AG08396 (cell line): Measurements from ENCODE around the gene GCLC.
A peak's percentile ranks its signal among the peaks of the same experiment; 100 is the strongest.
"Not testable (repeated sequence)": the region's sequence is repeated elsewhere in the genome, so short reads cannot be mapped to it uniquely, and the experiment has no call there.

Experiments
- DNase-seq: peaks from one replicate; pipeline ENCODE4 v3.0.0; 2012; ENCODE audit warnings: low spot score, mixed read lengths

GCLC gene

DNA sequence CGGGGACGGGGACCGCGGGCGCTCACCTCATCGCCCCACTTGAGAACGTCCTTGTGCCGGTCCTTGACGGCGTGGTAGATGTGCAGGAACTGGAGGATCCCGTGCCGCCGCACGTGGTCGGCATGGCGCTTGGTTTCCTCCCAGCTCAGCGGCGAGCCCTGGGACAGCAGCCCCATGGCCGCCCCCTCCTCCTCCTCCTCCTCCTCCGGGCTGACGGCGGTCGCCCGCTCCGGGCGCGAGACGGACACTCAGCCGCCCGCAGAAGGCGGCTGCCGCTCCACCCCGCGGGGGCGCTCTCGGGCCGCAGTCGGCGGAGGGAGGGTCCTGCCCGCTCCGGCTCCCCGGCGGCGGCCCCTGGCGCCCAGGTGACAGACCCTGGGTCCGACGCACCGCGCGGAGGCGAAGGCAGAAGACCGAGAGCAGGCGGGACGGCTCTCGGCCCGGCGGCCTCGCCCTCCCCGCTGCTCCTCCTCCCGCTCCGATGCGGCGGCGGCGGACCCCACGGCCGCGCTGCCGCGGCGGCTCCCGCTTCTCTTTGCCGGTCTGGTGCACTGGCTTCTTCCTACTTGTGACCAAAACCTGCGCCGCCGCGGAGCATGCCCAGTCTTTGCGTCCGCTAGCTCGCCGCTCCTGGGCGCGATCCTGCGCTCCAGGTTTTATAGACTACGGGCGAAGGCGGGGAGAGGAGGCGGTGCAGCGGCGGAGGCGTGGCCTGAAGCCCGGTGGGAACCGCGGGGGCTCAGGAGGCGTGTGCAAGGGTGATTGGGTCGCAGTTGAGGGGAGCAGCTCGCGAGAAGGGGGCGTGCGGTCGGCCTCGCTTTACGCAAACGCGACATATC is at the start of gene GCLC:
Gene GCLC, minus strand, starts transcription at position 632 of the 839 bp plus-strand sequence. Its CDS starts 456 bp downstream, at position 176.
- DNase-seq = peak; percentile 92

DNA sequence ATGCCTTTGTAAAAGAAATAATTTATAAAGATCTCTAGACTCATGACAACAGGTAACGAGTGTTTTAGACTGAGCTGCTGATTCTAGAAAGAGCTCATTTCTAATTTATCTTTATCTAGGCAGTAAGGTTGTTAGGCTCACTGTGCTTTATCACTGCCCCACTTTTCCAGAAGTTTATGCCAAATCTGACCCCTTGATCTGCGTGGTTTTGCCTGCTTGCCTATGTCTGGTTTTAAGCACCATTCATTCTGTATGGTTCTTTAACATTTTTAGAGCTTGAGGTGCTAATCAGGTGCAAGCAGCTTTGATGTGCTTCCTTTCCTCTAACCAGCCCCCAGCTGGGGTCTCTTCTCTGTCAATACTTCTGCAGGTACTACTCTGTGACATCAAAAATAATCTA is 49.7 kb upstream of the GCLC start:
- DNase-seq = no peak

DNA sequence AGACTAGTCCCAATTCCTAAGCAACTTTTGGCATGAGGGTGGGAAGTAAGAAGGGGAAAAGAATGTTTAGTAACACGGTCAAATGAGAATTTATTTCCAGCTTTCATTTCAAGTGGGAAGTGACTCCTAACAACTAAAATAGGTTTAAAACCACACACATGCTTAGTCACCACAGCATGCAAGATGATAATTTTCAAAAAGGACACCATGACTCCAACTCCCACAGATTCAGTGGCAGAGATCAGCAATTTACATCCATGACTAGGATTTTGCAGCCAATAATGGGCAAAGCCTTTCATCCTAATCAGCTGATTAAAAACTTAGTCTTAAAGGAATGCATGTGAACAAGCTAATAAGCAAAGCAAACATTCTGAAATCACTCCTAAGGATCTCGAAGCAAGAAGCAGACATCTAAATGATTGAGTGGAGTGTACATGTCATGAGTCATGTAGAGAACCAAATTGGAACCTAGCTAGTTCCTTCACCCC is 48.1 kb upstream of the GCLC start:
- peak; percentile 10 for DNase-seq

DNA sequence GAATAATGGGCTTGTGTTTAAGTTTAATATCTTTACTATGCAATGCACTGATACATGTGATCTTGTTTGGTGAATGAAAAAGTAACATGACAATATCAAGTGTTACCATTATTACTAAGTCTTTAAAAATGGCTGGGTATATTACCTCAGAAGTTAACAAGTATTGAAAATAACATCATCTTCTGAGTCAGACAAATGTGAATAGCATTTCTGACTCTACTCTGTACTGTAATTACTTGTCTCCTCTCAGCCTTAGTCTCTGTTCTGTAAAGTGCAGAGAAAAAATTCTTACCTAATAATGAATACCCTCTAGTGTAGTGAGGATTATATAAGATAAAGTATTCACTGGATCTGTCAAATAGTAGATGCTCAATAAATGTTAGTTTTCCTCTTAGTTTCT is 47.0 kb upstream of the GCLC start:
- no peak for DNase-seq

DNA sequence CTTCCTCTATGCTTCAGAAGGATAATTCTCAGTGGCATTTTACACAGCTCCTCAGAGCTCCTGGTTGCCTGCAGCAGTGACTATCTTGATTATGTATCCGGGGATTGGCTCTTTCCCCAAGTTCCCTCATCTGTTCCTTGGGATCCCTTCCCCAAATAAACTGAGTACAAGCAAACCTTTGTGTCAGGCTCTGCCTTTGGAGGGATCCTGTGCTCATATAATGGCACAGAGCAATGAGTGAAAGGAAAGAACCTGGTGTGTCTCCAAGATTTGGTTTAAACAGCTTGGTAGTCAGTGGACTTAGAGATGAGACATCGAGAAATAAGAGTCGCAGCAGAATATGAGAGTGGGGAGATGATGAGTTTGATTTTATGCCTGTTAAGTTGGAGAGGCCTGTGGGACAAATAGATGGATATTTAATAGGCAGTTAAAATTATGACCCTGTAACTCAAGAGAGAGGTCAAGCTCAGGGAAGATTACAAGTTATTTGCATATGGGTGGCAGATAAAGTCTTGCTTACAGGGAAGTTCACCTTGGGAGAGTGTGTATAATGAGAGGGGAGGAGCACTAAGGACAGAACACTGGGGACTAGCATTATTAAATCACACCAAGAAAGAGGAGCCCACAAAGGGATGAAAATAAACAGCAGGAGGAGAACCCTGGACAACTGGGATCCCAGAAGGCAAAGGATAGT is 44.1 kb upstream of the GCLC start:
- DNase-seq = no peak

DNA sequence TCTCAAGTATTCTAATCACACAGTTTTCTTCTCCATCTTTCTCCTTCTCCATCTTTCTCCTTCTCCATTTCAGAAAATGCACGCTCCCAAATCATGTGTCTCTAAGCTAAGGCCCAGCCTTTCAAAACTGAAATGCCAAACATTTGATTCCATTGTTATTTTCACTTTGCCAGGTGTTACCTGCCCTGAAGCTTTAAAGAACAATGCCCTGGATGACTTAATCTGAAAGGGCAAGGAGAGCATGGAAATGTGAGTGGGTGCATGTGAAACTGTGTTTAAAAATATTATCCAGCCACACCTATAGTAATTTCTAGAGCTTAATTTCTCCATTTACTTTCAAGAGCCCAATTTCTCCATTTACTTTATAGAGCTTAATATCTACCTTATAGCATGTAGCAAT is 42.4 kb upstream of the GCLC start:
- DNase-seq = no peak

DNA sequence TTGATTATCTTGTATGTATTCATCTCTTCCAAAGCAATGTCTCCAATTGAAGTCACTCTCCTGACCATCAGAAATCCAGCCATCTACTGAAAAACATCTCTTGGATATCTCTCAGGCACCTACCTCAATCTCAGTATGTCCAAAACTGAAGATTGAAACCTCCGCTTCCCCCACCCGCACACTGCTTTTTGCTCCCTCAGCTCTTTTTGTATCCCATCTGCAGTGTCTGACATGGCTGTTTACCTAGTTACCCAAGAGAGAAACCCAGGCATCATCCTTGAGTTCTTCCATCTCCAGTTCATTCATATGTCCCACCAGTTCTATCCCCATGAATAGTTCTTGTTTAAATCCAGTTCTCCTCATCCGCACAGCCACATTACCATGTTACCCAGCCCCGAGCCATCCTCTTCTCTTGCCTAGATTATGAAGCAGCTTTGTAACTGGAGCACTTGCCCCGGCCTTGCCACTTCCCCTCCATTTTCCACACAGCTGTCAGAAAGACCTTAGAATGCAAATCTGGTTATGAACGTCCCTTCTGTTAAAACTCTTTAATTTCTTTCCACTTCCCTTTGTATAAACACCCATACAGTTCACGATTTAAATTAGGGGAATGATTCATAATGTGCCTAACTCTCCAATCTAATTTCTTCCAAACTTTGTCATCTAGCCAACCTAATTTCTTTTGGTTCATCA is 40.5 kb upstream of the GCLC start:
- no peak for DNase-seq

DNA sequence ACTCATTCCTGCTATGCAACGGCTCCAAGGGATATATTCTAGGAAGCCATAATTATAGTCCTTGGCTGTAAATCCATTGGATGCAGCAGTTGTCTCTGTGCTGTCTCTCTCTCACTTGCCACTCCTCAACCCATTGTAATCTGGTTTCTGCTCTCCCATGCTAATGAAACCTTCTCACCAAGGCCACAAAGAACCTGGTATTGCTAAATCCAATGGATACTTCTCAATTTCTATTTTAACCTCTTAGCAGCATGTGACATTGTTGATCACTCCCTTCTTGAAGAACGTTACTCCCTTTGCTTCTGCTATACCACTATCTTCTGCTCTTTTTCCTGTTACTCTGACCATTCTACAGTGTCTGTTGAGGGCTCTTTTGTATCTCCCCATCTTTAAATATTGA is 39.8 kb upstream of the GCLC start:
- DNase-seq = no peak

DNA sequence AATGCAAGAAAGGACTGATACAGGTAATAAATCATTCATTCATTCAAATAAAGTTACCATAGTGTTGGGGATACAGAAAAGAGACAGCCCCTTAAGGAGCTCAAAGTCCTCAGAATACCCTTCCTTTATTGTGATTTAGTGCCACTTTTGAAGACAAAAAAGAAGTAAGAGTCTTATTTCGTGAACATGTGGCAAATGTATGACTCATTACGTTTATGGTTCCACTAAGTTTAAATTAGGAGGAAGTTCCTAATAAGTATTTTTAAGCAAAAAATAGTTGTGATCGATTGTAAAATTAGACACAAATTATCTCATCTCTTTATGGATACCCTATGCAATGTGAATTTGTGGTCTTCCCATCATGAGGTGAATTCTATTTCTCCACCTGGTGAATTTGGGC is 38.5 kb upstream of the GCLC start:
- DNase-seq = no peak

DNA sequence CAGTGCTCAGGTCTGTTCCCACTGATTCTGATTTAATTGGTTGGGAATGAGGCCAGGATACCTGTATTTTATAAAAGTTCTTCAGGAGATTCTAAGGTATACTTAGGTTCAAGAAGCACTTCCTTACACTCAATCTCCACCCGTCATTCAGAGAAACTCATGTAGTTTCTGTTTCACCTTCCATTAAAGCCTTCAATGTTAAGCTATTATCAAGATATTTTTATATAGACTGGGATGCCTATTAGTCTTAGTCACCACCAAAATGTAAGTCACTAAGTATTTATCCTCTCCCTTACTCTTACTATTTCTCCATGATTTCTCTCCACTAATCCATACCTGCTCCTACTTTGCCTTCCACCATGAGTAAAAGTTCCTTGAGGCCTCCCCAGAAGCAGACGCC is 38.1 kb upstream of the GCLC start:
- DNase-seq = no peak

DNA sequence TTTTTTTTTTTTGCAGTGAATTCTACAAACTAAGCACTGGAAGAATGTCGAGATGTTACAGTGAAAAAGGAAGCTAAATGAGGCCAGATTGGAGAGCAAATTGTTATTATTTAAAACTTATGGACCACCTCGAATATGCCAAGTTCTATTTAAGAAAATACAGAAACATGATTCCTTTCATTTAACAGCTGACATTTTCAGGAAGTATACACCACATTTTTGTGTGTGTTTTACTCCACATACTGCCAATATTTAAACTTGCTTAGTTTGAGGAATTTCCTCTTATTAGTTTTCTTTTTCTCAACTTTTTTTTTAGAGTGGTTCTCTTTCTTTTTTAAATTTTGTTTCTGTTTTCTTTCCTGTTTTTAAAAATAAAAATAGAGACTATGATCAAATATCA is 37.0 kb upstream of the GCLC start:
- DNase-seq = no peak

DNA sequence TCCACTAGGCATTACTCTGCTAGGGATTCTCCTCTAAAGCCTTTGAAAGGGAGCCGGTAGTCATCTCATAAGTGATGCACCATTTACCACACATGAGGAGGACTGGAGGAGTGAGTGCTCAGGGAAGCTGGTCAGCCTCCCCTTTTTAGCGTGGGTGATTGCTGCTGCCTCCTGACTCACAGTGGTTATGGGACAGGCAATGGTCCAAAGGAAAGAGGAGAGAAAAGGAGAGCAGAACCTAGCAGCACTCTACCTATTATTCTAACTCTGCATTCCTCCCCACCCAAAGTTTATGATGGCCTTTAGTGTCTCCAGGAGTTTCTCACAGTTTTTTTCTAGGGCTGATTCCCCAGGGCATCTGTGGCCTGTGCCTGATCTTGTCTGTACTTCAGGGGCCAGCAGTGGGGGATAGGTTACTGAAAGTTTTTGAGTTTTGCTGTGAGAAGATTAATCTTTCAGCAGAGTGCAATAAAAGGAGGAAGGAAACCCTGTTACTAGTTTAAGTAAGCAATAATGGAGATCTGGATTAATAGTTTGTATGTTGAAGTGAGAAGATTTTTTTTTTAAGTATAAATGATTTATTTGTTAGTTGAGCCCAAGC is 36.4 kb upstream of the GCLC start:
- DNase-seq = peak; percentile 50

DNA sequence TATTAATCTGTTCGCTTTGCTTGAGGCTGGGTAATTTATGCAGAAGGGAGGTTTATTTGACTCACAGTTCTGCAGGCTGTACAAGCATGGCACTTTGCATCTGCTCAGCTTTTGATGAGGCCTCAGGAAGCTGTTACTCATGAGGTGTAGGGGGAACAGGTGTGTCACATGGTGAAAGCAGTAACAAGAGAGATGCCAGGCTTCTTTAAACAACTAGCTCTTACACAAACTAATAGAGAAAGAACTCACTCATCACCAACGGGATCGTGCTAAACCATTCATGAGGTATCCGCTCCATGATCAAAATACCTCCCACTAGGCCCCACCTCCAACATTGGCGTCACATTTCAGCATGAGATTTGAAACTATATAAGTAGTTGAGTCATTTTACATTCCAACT is 34.4 kb upstream of the GCLC start:
- DNase-seq = no peak

DNA sequence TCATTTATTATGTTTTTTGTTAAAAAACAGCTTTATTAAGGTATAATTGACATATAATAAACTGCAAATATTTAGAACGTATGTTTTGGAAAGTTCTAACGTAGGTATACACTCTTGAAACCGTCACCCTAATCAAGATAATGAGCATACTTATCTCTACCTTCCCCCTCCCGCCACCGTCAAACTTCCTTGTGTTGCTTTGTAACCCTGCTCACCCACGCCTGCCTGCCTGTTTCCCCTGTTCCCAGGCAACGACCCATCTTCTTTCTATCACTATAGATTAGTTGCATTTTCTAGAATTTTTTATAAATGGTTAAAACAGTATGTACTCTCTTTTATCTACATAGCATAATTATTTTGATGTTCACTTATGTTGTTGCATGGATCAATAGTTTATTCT is 33.5 kb upstream of the GCLC start:
- DNase-seq = no peak

DNA sequence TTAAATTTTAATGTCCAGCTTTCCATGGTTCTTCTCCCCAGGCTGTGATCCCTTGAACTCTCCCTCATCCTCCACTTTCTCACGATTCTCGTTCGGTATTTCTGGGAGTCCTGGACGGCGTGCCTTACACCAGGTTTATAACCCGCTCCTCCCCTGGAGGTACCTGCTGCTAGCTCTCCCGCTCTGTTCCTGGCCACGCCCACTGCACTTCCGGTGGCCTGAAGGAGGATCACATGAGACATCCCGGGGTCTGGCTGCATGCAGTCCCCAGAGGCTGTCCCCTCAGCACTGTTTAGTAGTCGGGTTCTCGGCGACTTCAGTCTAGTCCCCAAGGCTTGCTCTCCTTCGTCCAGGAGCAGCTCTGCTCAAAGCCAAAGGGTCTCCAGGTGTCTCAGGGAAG is 28.4 kb upstream of the GCLC start:
- DNase-seq = no peak

DNA sequence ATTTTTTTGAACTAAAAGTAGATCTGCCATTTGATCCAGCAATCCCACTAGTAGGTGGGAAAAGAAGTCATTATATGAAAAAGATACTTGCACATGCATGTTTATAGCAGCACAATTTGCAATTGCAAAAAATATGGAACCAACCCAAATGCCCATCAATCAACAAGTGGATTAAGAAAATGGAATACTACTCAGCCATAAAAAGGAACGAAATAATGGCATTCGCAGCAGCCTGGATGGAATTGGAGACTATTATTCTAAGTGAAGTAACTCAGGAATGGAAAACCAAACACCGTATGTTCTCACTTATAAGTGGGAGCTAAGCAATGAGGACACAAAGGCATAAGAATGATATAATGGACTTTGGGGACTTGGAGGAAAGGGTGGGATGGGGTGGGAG is 27.5 kb upstream of the GCLC start:
- not testable (repeated sequence) for DNase-seq

DNA sequence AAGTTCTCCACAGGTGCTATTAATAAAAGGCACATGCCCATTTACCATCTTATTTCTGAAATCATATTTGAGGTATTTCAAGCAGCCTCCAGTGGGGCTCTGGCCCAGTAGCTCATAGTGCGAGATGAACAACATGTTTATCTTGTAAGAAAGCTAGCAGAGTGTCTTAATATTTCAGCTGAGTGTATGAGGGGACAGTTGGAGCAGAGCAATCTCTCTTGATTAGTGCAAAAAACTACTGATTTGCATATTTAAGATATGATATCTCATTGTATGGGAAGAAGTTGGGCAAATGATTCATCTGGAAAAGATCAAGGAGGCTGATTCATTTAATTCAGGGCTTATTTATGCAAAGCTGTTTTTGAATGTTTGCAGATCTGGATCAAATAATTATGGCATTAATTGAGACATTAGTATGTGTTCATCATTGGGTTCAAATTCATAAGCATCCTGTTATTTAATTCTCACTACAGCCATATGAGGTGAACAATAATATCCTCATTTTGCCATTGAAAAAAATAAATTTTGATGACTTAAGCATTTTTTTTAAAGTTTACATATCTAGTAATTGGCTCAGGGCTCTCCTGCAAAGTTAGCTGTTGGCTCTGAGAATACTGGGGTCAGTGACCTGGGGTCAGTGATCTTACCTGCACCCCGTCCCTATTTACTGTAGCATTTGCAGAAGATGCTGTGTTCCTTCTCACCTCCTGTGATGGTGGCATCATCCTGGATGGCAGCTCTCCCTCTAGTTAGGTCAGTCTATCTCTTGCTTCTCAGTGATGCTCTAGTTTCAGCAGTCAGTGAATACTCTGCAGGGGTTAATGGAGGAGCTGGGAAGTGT is 24.1 kb upstream of the GCLC start:
- no peak for DNase-seq

DNA sequence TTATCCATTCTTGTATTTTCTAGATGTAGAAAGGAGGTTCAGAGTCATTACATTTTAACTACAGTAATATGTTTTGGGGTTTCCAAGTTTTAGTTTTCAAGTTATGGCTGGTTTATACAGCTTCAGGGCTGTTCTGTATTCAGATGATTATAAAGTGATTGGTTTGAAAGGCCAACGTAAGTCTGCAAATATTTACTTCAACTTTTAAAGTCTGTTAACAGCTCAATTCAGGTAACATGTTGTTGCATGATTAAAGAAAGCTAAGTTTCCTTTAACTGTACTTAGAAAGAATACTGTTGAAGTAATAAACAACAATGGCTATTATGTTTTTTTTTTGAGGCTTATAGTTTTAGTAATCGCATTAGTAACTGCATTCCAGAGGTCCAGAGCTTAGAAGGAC is 22.8 kb upstream of the GCLC start:
- no peak for DNase-seq

DNA sequence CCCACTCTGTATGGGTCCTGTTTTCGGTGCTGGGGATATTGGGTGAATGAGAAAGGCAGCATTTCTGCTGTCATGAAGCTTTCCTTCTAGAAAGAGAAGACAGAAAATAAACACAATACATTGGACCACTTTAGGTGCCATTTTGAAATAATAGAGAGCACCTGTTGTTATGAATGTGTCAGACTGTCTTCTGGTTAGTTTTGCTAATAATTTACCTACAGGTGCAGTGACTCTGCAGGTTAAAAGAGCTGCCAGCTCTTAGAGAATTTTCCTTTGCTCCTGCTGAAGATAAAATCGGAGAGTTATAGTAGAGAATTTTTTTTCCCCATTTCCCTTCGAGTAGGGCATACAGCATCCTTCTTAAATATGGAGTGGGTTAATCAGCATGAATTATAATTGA is 21.9 kb upstream of the GCLC start:
- no peak for DNase-seq

DNA sequence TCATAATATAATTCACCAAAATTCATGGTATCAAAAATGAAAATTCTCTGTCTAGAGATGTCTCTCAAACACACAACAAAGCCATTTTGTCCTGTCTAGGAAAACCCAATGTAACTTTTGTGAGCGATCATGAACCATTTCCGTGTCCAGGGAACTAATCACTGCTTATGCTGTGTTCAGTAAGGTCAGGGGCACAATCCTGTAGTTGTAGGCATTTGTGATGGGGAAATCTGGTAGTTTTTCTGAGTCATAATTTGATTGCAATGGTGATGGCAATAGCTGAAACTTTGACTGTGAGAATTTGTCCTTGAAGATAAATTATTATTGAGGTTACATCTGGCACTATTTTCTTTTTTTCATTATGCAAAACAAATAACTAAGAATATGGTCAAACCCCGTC is 21.0 kb upstream of the GCLC start:
- DNase-seq = no peak

DNA sequence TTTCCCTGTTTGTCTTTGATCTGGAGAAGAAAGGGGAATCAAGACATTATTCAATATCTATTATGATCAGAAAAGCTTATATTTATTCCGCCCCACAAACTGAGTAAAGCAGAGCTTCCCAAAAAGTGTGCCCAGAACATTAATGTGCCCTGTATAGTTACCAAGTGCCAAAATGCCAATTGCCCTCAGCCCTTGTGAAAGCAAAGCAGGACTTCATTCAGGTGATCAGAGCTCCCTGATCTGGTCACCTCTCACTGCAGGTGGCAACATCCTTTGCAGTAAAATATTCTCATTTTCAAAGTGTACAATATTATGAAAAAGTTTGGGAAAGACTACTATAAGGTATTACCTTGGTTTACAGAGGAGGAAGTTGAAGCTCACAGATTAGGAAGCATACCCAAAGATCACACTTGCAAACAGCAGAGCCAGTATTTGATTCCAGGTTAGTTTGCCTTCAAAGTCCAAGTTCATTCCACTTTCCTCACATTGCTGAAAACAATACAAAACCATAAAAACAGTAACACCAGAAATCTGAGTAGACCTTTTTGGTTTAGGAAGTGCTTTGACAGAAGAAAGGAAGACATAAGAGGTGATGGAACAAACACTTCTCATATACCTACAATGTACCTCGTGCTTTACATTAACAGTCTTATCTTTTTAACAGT is 19.6 kb upstream of the GCLC start:
- DNase-seq = no peak
